ENCODE measurements around the gene AGPAT4. TPM values are rescaled to one million over a fixed set of nuclear protein-coding genes. Genes with fewer than 3 reads are reported as not detected.

AGPAT4 gene
- total RNA-seq, 1 experiment from 2014 or later = 5.5 TPM

GRCh38 chr6:161111261-161111660, 162.6 kb downstream of the AGPAT4 start:
- DNase-seq (ENCODE audit: low read depth) = no peak

- no peak for DNase-seq (ENCODE audit: low read depth)
Observed at GRCh38 chr6:161110028-161110779, 163.7 kb downstream of the AGPAT4 start.

DNA sequence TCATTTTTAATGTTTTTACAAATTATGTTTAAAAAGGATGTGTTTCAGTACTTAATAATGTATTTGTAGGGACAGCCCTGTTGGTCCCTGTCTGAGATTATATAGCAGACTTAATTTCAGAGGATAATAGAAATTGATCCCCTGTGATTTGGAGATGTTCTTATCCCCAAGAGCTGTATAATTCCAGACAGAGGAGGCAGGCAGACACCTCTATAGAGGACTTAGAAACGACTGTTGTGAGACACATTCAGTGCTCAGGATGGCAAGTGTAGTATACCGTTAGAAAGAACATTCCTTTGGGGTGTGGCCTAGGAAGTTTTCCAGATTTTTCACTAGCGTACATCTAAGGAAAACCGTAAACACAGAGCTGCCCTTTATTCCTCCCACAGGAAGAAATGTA, 164.5 kb downstream of the AGPAT4 start:
- no peak for DNase-seq (ENCODE audit: low read depth)

DNA sequence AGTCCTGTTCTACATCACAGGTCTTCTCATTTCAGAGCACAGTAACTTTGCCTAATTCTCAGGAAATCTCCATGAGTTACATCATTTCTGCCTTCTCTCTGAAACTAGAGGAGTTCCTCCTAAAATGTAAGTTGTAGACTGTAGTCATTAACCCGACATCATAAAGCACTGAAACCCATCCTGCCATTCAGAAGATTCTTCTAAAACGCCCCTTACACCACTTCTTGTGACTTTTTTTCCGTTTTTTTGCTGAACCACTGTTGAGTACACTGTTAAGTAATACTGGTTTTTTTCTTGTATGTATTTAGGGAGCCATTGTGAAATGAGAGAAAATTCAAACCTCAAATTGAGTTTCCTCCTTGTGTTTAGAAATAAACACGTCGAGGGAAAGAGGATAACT, 164.9 kb downstream of the AGPAT4 start:
- DNase-seq (ENCODE audit: low read depth) = no peak

- no peak for DNase-seq (ENCODE audit: low read depth)
Observed at GRCh38 chr6:161107779-161108730, 165.8 kb downstream of the AGPAT4 start.

DNA sequence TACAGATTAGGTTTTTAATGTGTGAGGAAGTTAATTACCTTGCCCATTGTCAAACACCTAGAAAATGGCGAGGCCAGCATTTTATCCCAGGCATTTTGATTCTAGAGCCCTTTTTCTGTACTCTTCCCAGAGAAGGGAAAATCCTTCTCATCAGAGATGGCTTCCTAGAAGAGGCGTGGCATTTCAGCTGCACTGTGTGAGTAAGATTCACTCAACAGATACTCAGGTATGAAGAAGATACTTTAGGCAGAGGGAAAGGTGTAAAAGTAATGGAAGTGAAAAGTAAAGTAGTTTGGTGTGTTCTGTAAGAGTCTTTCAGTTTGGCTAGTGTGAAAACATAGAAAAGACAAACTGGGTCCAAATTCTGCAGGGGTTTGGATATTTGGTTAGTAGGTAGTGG, 168.5 kb downstream of the AGPAT4 start:
- no peak for DNase-seq (ENCODE audit: low read depth)

GRCh38 chr6:161104966-161105365, 168.9 kb downstream of the AGPAT4 start:
- DNase-seq (ENCODE audit: low read depth) = no peak

DNA sequence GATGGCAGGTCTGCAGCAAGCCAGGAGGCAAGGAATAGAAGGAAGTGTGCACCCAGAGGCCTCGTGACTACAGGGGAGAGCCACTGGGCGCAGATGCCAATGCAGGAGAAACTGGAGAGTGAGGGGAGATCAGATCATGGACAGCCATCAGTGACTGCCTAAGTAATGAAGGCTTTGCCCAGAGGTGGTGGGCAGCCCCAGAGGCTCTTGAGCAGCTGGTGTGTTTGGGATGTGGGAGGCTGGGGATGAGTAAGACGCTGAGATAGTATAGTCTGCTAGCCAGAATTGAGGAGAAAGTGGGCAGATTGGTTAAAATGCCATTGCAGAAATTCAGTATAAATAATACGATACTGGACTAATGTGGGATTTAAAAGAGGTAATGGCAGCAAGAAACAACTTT, 170.4 kb downstream of the AGPAT4 start:
- no peak for DNase-seq (ENCODE audit: low read depth)

GRCh38 chr6:161101517-161101916, 172.3 kb downstream of the AGPAT4 start:
- DNase-seq (ENCODE audit: low read depth) = no peak

DNA sequence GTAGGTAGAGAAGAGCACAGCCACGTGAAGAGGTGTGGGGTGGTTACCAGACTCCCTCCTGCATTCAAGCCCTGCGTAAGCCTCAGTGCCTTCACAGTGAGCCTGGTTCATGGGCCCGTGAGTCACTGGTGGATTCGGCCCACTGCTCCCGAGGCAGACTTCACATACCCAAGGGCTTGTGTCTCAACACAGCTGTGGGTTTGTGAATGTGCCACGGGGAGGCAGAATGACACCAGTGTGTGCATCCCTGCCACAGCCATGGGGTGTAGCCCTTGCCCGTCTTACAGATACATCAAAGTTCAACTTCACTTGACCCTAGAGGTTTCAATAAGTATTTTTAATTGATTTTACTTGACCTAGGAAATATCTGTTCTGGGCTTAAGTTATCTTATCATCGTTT, 173.8 kb downstream of the AGPAT4 start:
- DNase-seq (ENCODE audit: low read depth) = no peak

- no peak for DNase-seq (ENCODE audit: low read depth)
Observed at GRCh38 chr6:161095916-161096315, 177.9 kb downstream of the AGPAT4 start.

DNA sequence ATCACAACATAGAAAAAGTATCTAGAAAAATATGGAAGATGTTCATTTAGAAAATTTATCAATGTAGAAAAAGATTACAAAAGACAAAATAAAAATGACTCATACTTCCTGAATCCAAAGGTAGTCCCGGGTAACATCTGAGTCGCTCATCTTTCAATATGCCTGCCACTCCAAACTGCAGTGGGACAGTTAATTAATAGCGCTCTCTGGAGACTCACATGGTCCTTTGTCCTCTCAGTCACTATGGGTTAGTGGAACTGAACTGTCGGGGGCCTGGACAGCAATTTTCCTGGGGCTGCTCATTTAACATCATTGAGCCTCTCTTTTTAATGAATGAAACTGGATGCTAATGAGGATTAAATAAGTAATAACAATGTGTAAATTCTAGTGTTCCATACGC, 178.9 kb downstream of the AGPAT4 start:
- DNase-seq (ENCODE audit: low read depth) = no peak

DNA sequence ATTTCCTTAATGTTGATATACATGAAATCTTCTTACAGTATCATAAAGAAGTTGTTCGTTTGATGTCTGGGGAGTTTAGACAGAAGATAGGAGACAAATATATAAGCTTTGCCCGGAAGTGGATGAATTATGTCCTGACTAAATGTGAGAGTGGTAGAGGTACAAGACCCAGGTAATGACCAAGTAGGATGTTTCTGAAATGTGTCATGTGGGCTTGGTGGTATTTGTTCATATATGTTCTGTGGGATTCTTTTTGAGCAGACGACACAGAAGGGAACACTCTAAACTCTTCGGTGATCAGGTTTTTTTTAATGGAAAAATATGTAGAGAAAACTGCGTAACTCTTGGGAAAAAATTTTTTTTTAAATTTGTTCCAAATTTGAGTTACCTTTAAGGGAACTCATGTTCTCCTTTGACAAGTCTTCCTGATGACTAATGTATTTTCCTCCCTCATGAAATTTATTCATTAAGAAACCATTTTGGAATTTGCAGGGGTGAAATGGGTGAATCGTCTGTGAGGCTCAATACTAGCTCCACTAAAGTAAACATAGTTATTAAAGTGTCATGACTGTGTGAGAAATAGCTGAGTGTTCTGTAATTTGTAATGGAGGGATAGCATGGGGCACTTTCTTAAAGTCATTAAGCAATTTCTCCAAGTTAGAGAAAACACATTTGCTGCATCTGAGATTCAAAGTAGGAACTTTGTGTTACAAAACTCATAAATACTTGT, 181.7 kb downstream of the AGPAT4 start:
- no peak for DNase-seq (ENCODE audit: low read depth)

DNA sequence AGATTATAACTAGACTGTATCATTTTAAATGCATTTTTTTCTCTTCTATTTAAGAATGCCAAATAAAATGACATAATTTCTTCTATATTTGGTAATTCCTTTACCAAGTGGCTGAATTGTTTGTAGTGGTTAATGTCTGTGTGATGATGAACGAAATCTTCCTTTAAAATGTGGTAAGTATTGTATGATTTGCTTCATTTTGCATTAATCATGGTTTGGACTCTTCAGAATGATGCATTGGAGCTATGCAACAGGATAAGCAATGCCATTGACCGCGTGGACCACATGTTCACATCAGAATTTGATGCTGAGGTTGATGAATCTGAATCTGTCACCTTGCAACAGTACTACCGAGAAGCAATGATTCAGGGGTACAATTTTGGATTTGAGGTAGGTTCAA, 182.7 kb downstream of the AGPAT4 start:
- no peak for DNase-seq (ENCODE audit: low read depth)

DNA sequence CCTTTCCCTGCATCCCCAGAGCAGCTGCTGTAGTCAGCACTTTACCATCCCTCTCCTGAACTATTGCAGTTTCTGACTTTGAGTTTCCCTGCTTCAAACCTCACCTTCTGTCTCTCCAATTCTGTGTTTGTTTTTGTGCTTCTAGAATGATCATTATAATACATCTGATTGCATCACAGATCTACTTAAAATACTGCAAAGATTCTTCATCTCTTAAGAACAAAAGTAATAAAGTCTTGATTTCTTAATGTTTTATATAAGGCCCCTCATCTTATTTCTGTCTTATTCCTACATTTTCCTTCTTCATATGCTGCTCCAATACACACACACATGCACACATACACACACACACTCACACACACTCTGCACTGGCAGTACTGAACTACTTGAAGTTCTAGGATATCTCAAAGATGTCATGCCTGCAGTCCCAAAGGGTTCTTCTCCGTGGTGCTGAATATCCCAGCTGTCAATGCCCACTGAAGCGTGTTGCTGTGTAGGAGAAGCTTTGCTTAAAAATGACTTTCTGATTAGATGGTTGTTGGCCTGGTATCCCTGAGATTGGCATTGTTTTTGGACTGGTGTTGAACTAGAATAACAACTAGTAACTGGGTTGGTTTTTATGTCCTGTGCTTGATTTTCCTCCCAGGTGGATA, 185.1 kb downstream of the AGPAT4 start:
- no peak for DNase-seq (ENCODE audit: low read depth)

GRCh38 chr6:161085246-161085645, 188.6 kb downstream of the AGPAT4 start:
- DNase-seq (ENCODE audit: low read depth) = no peak

- no peak for DNase-seq (ENCODE audit: low read depth)
Observed at GRCh38 chr6:161082215-161082614, 191.6 kb downstream of the AGPAT4 start.

GRCh38 chr6:161080263-161080970, 193.4 kb downstream of the AGPAT4 start:
- no peak for DNase-seq (ENCODE audit: low read depth)
